HepG2 (cell line): Measurements from ENCODE around the gene AFAP1. TPM values are rescaled to one million over a fixed set of nuclear protein-coding genes. Genes with fewer than 3 reads are reported as not detected.

ENCODE experiments used
- ATAC-seq: fragments of 200-7000 bp; cut with Tn5 transposase; 3 replicates; pipeline ENCODE4 v1.9.1; 2020; ENCODE audit warnings: mild to moderate bottlenecking, moderate library complexity
- BruUV-seq: library from RNA; stranded (reverse); fragments of 400-500 nt; replicated peaks from 2 replicates; lab custom pipeline; 2021; lab: Mats Ljungman, UMichigan
- CTCF ChIA-PET: fragments of 300-600 bp; formaldehyde crosslinking; extraction: SDS; loops from one replicate; lab custom pipeline; 2021; ENCODE audit warnings: low total read pairs, inconsistent platforms, low intra/inter-chr PET ratio; lab: Yijun Ruan, JAX
- POLR2A ChIA-PET: fragments of 350-600 bp; sonication (Branson Sonifier 250); formaldehyde crosslinking; loops from one replicate; lab custom pipeline; 2020; ENCODE audit warnings: antibody characterized with exemption, inconsistent platforms; lab: Yijun Ruan, JAX
- DNase-seq: peaks from one replicate; pipeline ENCODE4 v3.0.0-alpha.2; 2015; ENCODE audit warnings: low spot score
- FAIRE-seq: peaks from 3 replicates; lab custom pipeline; 2011; peaks lifted over from hg19 to GRCh38; lab: Jason Lieb, UNC
- H2AFZ ChIP-seq: one replicate; pipeline ENCODE4 v1.6.1; 2011; ENCODE audit warnings: low read length, inconsistent platforms
- H3K27ac ChIP-seq: fragments of 300-600 bp; 3 replicates; pipeline ENCODE4 v1.8.0; 2011; ENCODE audit warnings: mixed run types, mild to moderate bottlenecking, mixed read lengths, low read length, inconsistent platforms; ENCODE audit not compliant: insufficient read depth; ENCODE audit errors: extremely low read length
- H3K27me3 ChIP-seq, 2 experiments: fragments of 200-600 bp in 1 of 2; 2 replicates in 1 of 2; 3 replicates in 1 of 2; pipeline versions ENCODE4 v1.6.0 to v1.8.0; 2011; ENCODE audit warnings: low read length in 2 of 2, mild to moderate bottlenecking in 2 of 2, moderate library complexity in 2 of 2, inconsistent platforms in 1 of 2; ENCODE audit not compliant: insufficient read depth in 2 of 2, control insufficient read depth in 1 of 2
- H3K36me3 ChIP-seq, 2 experiments: fragments of 200-600 bp in 1 of 2; replicated peaks in 1 of 2; 2 replicates in 1 of 2; 3 replicates in 1 of 2; pipeline versions ENCODE4 v1.5.1 to v1.8.0; 2011; ENCODE audit warnings: low read length in 2 of 2, inconsistent platforms in 1 of 2; ENCODE audit not compliant: insufficient read depth in 2 of 2, control insufficient read depth in 1 of 2
- H3K4me1 ChIP-seq: 2 replicates; pipeline ENCODE4 v1.5.1; 2012; ENCODE audit warnings: low read length, inconsistent platforms; ENCODE audit not compliant: insufficient read depth
- H3K4me2 ChIP-seq: 2 replicates; pipeline ENCODE4 v1.6.0; 2011; ENCODE audit warnings: low read depth, low read length, inconsistent platforms
- H3K4me3 ChIP-seq, 3 experiments: fragments of 200-600 bp in 1 of 3; sonication (generic), shearing (Covaris generic) in 1 of 3; replicated peaks in 1 of 3; 2 replicates each; pipeline ENCODE4 v1.5.1; 2011 to 2016; ENCODE audit warnings: low read length in 3 of 3, inconsistent platforms in 2 of 3, low read depth in 2 of 3, mild to moderate bottlenecking in 2 of 3, control low read depth in 1 of 3, mixed read lengths in 1 of 3; ENCODE audit not compliant: insufficient read depth in 1 of 3
- H3K79me2 ChIP-seq: one replicate; pipeline ENCODE4 v1.6.1; 2011; ENCODE audit warnings: low read length, inconsistent platforms; ENCODE audit not compliant: insufficient read depth
- H3K9ac ChIP-seq: 2 replicates; pipeline ENCODE4 v1.6.0; 2011; ENCODE audit warnings: mild to moderate bottlenecking, low read depth, low read length, inconsistent platforms; ENCODE audit not compliant: insufficient read depth
- H3K9me3 ChIP-seq: 2 replicates; pipeline ENCODE4 v1.5.1; 2012; ENCODE audit warnings: mild to moderate bottlenecking, low read length
- H4K20me1 ChIP-seq: 2 replicates; pipeline ENCODE4 v1.6.0; 2011; ENCODE audit warnings: inconsistent platforms, mild to moderate bottlenecking, low read length, moderate library complexity; ENCODE audit not compliant: insufficient read depth
- AHDC1 ChIP-seq: sonication (generic); formaldehyde crosslinking; IDR thresholded peaks from 2 replicates; pipeline ENCODE4 v1.5.1; 2020; ENCODE audit warnings: mild to moderate bottlenecking, missing genetic modification reagents, borderline replicate concordance
- CEBPB ChIP-seq: IDR thresholded peaks from 2 replicates; pipeline ENCODE4 v1.6.1; 2011; ENCODE audit warnings: low read depth, low read length, improper control_type of control experiment, borderline replicate concordance
- HNRNPLL ChIP-seq: fragments of 200-400 bp; formaldehyde crosslinking; IDR thresholded peaks from 2 replicates; pipeline ENCODE4 v1.6.1; 2017; ENCODE audit warnings: mild to moderate bottlenecking, low read depth, low read length; ENCODE audit not compliant: poor library complexity, severe bottlenecking
- MIXL1 ChIP-seq: IDR thresholded peaks from 2 replicates; pipeline ENCODE4 v1.6.1; 2016
- NBN ChIP-seq: fragments of 450-650 bp; conservative IDR thresholded peaks from 2 replicates; pipeline ENCODE4 v1.6.1; 2017
- PAF1 ChIP-seq: IDR thresholded peaks from 2 replicates; pipeline ENCODE4 v1.6.1; 2016; ENCODE audit warnings: missing genetic modification reagents, missing compliant biosample characterization
- PCBP2 ChIP-seq: fragments of 200-400 bp; formaldehyde crosslinking; optimal IDR thresholded peaks from 2 replicates; pipeline ENCODE3; 2018; ENCODE audit warnings: low read length, low read depth; ENCODE audit not compliant: poor library complexity, severe bottlenecking
- SKIL ChIP-seq: sonication (generic); formaldehyde crosslinking; IDR thresholded peaks from 2 replicates; pipeline ENCODE4 v1.8.0; 2022; ENCODE audit warnings: missing genetic modification reagents, mild to moderate bottlenecking, moderate library complexity, borderline replicate concordance
- TFAP4 ChIP-seq: sonication (generic); IDR thresholded peaks from 2 replicates; pipeline ENCODE4 v1.6.1; 2016; ENCODE audit warnings: low read depth, borderline replicate concordance
- TFDP2 ChIP-seq: sonication (generic); formaldehyde crosslinking; IDR thresholded peaks from 2 replicates; pipeline ENCODE4 v1.4.0; 2020; ENCODE audit warnings: missing genetic modification reagents
- ZBTB1 ChIP-seq: sonication (generic); formaldehyde crosslinking; IDR thresholded peaks from 2 replicates; pipeline ENCODE4 v1.4.0; 2020; ENCODE audit warnings: missing genetic modification reagents, borderline replicate concordance
- WGBS: methylation state at CpG from one replicate; pipeline ENCODE4 v1.1.6; 2017; ENCODE audit warnings: low lambda C conversion rate; 5-methylcytosine and 5-hydroxymethylcytosine counted together
- in situ Hi-C: cut with HindIII; loops from 2 replicates; pipeline ENCODE4 v1.10.0; 2017; ENCODE audit warnings: low pct_unique_long_range_greater_than_20kb; ENCODE audit not compliant: extremely low pct_ligation_motif_present
- intact Hi-C: fragments of 100-400 bp; cut with micrococcal nuclease; formaldehyde crosslinking; loops from one replicate; pipeline ENCODE4 v1.10.0; 2022; ENCODE audit not compliant: unreplicated experiment
- polyA plus RNA-seq, 8 experiments: library from polyadenylated mRNA; depleted of rRNA in 3 of 8; stranded (reverse) in 7 of 8; unstranded in 1 of 8; fragments of >200 nt; fragmentation: Illumina TruSeq in 4 of 8; extraction: Trizol in 4 of 8; gene quantifications; 2 replicates each; pipeline versions ENCODE4 v1.2.1 to v1.2.3, GENCODE V29; 2011 to 2016; ENCODE audit warnings: low read depth in 4 of 8, missing spikeins in 1 of 8, mixed read lengths in 1 of 8; ENCODE audit not compliant: insufficient read depth in 1 of 8
- total RNA-seq, 5 experiments: library from RNA; depleted of rRNA; stranded (reverse); fragments of >200 nt; fragmentation: Illumina TruSeq; extraction: Trizol; gene quantifications; 2 replicates each; pipeline ENCODE4 v1.2.3, GENCODE V29; 2016; ENCODE audit warnings: low read depth in 1 of 5

AFAP1 gene
- total and polyA plus RNA-seq, 2 of the 13 experiments (the other 11 are each of a cell fraction or from before 2014, with no cell fraction given), result 2.5 TPM

- no peak for TF ChIP-seq PAF1 (CRISPR knock-in tag)
Measured at GRCh38 chr4:7733801-7734650, 205.6 kb downstream of the AFAP1 start (continued).

DNA sequence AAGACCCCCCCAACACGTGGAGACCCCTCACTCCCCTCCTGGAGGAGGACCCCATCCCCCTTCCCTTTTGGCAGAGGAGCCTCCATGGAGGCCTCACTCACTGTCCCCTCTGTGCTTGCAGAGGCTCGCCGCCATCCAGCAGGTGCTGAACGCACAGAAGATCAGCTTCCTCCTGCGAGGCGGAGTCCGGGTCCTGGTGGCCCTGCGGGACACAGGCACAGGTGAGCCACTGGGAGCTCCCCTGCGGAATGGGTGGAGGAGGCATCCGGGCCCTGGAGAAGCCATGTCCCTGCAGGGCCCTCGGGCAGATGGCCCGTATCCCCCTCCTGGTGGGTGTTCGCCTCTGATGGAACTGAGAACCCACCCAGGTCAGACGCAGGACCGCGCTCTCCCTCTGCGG lies 206.5 kb downstream of the AFAP1 start:
- Histone ChIP-seq H3K4me1 (no peaks in the 10 kb centered on the region), H3K4me3 (no peak overlapping the region), H3K79me2 (no peaks in the 10 kb centered on the region), H3K9me3 (no peaks in the 10 kb centered on the region), H3K36me3 (no peaks in the 10 kb centered on the region), H3K9ac (no peak overlapping the region), H4K20me1 (no peaks in the 10 kb centered on the region), H2AFZ (no peak overlapping the region), H3K4me2 (no peak overlapping the region), H3K27ac (no peak overlapping the region), H3K27me3 (no peaks in the 10 kb centered on the region)
- in situ Hi-C loops (no loop called here), intact Hi-C loops (no loop called here)
- 80% methylated on average over 6 of the region's 17 CpGs for WGBS
- FAIRE-seq, result no peak
- POLR2A ChIA-PET, result no interaction called here
- DNase-seq, result no peak
- CTCF ChIA-PET, result no interaction called here
- no peak for ATAC-seq
- BruUV-seq, result no TSS peak
- no peak for TF ChIP-seq CEBPB
- TF ChIP-seq NBN, result no peak
- no peak for TF ChIP-seq TFAP4
- no peak for TF ChIP-seq PCBP2
- TF ChIP-seq ZBTB1 (CRISPR knock-in tag), result no peak
- no peak for TF ChIP-seq HNRNPLL
- TF ChIP-seq SKIL, result no peak
- TF ChIP-seq TFDP2 (CRISPR knock-in tag), result no peak
- no peak for TF ChIP-seq AHDC1 (CRISPR knock-in tag)
- no peak for TF ChIP-seq MIXL1
